ENCODE data around the gene JAZF1. TPM values are rescaled to one million over a fixed set of nuclear protein-coding genes. Genes with fewer than 3 reads are reported as not detected.

The JAZF1 gene
- polyA plus RNA-seq, 1 experiment: 18.0 TPM

- Histone ChIP-seq H3K27ac (ENCODE audit: low read depth, low read length) (no peak overlapping the region), H3K9me3 (ENCODE audit: control insufficient read depth, insufficient read depth, low read length) (no peaks in the 10 kb centered on the region), H3K4me3 (ENCODE audit: low read depth, low read length) (no peak overlapping the region), H3K27me3 (ENCODE audit: control insufficient read depth, insufficient read depth, low read length) (no peaks in the 10 kb centered on the region)
- no peak for DNase-seq (ENCODE audit: low read depth, low spot score)
- TF ChIP-seq CTCF (IDR thresholded peaks at IDR 0.05; ENCODE audit: low read depth, low read length): no peak
- CTCF ChIA-PET: no interaction called here
- POLR2A ChIA-PET: no interaction called here
These were observed 44.2 kb downstream of the JAZF1 start for GRCh38 chr7:28136420-28136819.

- Histone ChIP-seq H3K4me3 (ENCODE audit: low read depth, low read length) (no peak overlapping the region), H3K9me3 (ENCODE audit: control insufficient read depth, insufficient read depth, low read length) (no peaks in the 10 kb centered on the region), H3K27me3 (ENCODE audit: control insufficient read depth, insufficient read depth, low read length) (no peaks in the 10 kb centered on the region), H3K27ac (ENCODE audit: low read depth, low read length) (no peak overlapping the region)
- no peak for TF ChIP-seq CTCF (IDR thresholded peaks at IDR 0.05; ENCODE audit: low read depth, low read length)
- ChIA-PET POLR2A (no interaction called here), CTCF (interaction anchor here (0.8 kb wide), 1 partner anchor 19 kb away, joined by 3 read pairs; no protein-coding TSS in a partner anchor)
- no peak for DNase-seq (ENCODE audit: low read depth, low spot score)
These were observed 44.8 kb downstream of the JAZF1 start for GRCh38 chr7:28135760-28136159.

- TF ChIP-seq CTCF (IDR thresholded peaks at IDR 0.05; ENCODE audit: low read depth, low read length): no peak
- Histone ChIP-seq H3K9me3 (ENCODE audit: control insufficient read depth, insufficient read depth, low read length) (no peaks in the 10 kb centered on the region), H3K27me3 (ENCODE audit: control insufficient read depth, insufficient read depth, low read length) (no peaks in the 10 kb centered on the region), H3K27ac (ENCODE audit: low read depth, low read length) (no peak overlapping the region), H3K4me3 (ENCODE audit: low read depth, low read length) (no peak overlapping the region)
- CTCF ChIA-PET: interaction anchor here (0.6 to 1.0 kb wide), 3 partner anchors 19 to 44 kb away, joined by 3 read pairs; no protein-coding TSS in a partner anchor
- no peak for DNase-seq (ENCODE audit: low read depth, low spot score)
- POLR2A ChIA-PET: no interaction called here
These were observed 45.3 kb downstream of the JAZF1 start for GRCh38 chr7:28135315-28135714.

GRCh38 chr7:28133872-28134271 lies 46.7 kb downstream of the JAZF1 start:
- no peak for TF ChIP-seq CTCF (IDR thresholded peaks at IDR 0.05; ENCODE audit: low read depth, low read length)
- no peak overlapping the region for H3K4me3 ChIP-seq (ENCODE audit: low read depth, low read length)
- ChIA-PET CTCF (interaction anchor here (0.5 to 2.4 kb wide), 3 partner anchors 38 to 244 kb away, joined by 3 to 7 read pairs (median 4); no protein-coding TSS in a partner anchor), POLR2A (interaction anchor here (0.5 kb wide), 1 partner anchor 35 kb away, joined by 3 read pairs; no protein-coding TSS in a partner anchor)
- no peaks in the 10 kb centered on the region for H3K27me3 ChIP-seq (ENCODE audit: control insufficient read depth, insufficient read depth, low read length)
- no peak for DNase-seq (ENCODE audit: low read depth, low spot score)
- H3K9me3 ChIP-seq (ENCODE audit: control insufficient read depth, insufficient read depth, low read length): no peaks in the 10 kb centered on the region
- H3K27ac ChIP-seq (ENCODE audit: low read depth, low read length): no peak overlapping the region

- ChIA-PET CTCF (interaction anchor here (0.6 to 2.4 kb wide), 2 partner anchors 37 to 245 kb away, joined by 3 to 7 read pairs; no protein-coding TSS in a partner anchor), POLR2A (no interaction called here)
- Histone ChIP-seq H3K27ac (ENCODE audit: low read depth, low read length) (no peak overlapping the region), H3K4me3 (ENCODE audit: low read depth, low read length) (no peak overlapping the region), H3K27me3 (ENCODE audit: control insufficient read depth, insufficient read depth, low read length) (no peaks in the 10 kb centered on the region), H3K9me3 (ENCODE audit: control insufficient read depth, insufficient read depth, low read length) (no peaks in the 10 kb centered on the region)
- no peak for DNase-seq (ENCODE audit: low read depth, low spot score)
- no peak for TF ChIP-seq CTCF (IDR thresholded peaks at IDR 0.05; ENCODE audit: low read depth, low read length)
These were observed 47.4 kb downstream of the JAZF1 start for GRCh38 chr7:28132959-28133870.

Data from AG04450 (cell line).